Cardiac muscle cell (in vitro differentiated cells and primary cell): ENCODE measurements around the gene JARID2. TPM values are rescaled to one million over a fixed set of nuclear protein-coding genes. Genes with fewer than 3 reads are reported as not detected.

Experiments
- DNase-seq, 2 donors: peaks; one replicate each; pipeline versions ENCODE4 v3.0.0 to v3.0.0-alpha.2; 2010 to 2017; ENCODE audit warnings: low read depth in 1 of 2, low spot score in 1 of 2
- H3K27ac ChIP-seq: fragments of 200-600 bp; sonication (generic); 2 replicates; pipeline ENCODE4 v1.5.1; 2016
- H3K27me3 ChIP-seq: fragments of 200-600 bp; sonication (generic); 2 replicates; pipeline ENCODE4 v1.6.0; 2016; ENCODE audit warnings: control low read depth
- H3K36me3 ChIP-seq: fragments of 200-600 bp; sonication (generic); 2 replicates; pipeline ENCODE4 v1.5.1; 2016; ENCODE audit warnings: control low read depth
- H3K4me1 ChIP-seq: fragments of 200-600 bp; sonication (generic); 2 replicates; pipeline ENCODE4 v1.8.1; 2017; ENCODE audit warnings: low read depth, mild to moderate bottlenecking, mixed run types
- H3K4me3 ChIP-seq: fragments of 200-600 bp; sonication (generic); 2 replicates; pipeline ENCODE4 v1.5.1; 2016; ENCODE audit warnings: mild to moderate bottlenecking
- H3K9me3 ChIP-seq: fragments of 200-600 bp; sonication (generic); 2 replicates; pipeline ENCODE4 v1.5.1; 2017; ENCODE audit warnings: low read depth, mild to moderate bottlenecking, control low read depth
- polyA plus RNA-seq: library from polyadenylated mRNA; unstranded; fragments of >200 nt; fragmentation: Nextera tagmentation; extraction: Ambion mirVana; gene quantifications from 2 replicates; pipeline ENCODE4 v1.2.1, GENCODE V29; 2016
- total RNA-seq: library from RNA; depleted of rRNA; stranded (reverse); fragments of >200 nt; gene quantifications from 2 replicates; pipeline ENCODE4 v1.2.3, GENCODE V29; 2016
- TF ChIP-seq, protein P1 (sequence below): IDR thresholded peaks from 2 replicates; pipeline ENCODE4 v1.5.1; 2012; ENCODE audit warnings: low read depth, mild to moderate bottlenecking, low read length

Gene JARID2
- total and polyA plus RNA-seq, 2 experiments from 2014 or later, result 9.7 to 26.4 TPM

DNA sequence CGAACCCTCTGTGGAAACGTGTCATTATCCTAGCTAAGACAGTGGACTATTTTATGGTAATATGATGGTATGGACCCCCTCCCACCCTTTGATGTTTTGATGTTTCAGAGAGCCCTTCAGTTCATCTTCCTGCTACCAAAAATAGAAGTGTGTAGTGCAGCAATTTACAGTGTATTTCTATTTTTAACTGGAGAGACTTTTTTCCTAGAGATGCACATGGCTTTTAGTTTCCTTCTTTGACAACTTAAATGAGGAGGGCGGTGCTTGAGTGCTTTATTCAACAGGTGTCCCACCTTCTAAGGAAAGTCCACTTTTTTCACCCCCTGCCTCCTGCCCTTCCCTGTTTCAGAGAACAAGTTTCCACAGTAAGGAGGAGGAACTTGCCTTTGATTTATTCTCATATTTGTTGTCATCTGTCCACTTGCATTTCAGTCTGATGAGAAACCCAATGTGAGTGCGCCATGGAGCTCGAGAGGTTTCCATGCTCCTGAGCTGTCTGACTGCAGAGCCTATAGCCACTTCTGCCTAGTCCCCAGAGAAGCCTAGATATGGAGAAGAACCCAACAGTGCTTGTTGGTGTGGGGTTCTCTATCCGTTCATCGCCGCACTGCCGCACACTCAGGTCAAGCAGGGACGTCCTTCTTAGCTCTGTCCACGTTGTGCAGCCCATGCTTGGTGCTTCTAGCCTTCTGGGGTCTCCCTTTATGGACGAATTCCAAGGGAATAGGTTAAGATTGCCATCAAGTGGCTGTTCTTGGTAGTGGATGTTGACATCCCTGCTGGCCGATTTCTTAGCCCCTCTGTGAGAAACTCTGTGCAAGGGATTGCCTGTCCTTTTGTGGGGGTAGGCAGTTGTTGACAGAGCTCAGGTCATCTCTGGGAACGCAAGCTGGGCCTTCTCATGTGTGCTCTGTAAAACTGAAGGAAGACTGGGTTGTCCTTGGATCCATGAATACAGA is 144.2 kb downstream of the JARID2 start:
- Histone ChIP-seq H3K4me3 (no peak overlapping the region), H3K9me3 (no peaks in the 10 kb centered on the region), H3K27me3 (no peaks in the 10 kb centered on the region), H3K4me1 (peaks cover 51% of the 10 kb centered on the region), H3K36me3 (no peaks in the 10 kb centered on the region), H3K27ac (peak overlapping the region; percentile 65)
- TF ChIP-seq, protein P1, sequence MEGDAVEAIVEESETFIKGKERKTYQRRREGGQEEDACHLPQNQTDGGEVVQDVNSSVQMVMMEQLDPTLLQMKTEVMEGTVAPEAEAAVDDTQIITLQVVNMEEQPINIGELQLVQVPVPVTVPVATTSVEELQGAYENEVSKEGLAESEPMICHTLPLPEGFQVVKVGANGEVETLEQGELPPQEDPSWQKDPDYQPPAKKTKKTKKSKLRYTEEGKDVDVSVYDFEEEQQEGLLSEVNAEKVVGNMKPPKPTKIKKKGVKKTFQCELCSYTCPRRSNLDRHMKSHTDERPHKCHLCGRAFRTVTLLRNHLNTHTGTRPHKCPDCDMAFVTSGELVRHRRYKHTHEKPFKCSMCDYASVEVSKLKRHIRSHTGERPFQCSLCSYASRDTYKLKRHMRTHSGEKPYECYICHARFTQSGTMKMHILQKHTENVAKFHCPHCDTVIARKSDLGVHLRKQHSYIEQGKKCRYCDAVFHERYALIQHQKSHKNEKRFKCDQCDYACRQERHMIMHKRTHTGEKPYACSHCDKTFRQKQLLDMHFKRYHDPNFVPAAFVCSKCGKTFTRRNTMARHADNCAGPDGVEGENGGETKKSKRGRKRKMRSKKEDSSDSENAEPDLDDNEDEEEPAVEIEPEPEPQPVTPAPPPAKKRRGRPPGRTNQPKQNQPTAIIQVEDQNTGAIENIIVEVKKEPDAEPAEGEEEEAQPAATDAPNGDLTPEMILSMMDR, result peak; percentile 78
- peak; percentile 73 to 82 for DNase-seq

DNA sequence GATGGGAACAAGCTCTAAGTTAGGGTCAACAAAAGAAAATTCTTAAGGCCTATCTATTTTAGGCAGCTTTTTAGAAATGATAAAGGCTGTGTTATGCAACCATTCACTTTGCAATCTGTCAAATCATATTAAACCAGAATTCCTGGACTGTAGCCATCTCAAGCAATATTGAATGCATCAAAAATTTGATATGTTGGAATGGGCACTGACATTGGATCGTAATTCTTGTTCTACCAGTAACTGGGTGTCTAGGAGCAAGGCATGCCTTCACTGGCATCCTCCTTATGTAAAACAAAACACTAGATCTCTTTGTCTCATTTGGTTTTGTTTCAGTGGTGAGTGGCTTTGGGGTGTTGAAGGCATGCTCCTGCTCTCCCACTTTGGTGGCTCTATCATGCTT is 145.6 kb downstream of the JARID2 start:
- no peaks in the 10 kb centered on the region for H3K9me3 ChIP-seq
- TF ChIP-seq, protein P1, result no peak
- no peaks in the 10 kb centered on the region for H3K27me3 ChIP-seq
- no peak overlapping the region for H3K4me3 ChIP-seq
- H3K4me1 ChIP-seq, result peaks cover 38% of the 10 kb centered on the region
- peak in 1 of 2 donors; percentile 20 for DNase-seq
- H3K36me3 ChIP-seq, result no peaks in the 10 kb centered on the region
- no peak overlapping the region for H3K27ac ChIP-seq

DNA sequence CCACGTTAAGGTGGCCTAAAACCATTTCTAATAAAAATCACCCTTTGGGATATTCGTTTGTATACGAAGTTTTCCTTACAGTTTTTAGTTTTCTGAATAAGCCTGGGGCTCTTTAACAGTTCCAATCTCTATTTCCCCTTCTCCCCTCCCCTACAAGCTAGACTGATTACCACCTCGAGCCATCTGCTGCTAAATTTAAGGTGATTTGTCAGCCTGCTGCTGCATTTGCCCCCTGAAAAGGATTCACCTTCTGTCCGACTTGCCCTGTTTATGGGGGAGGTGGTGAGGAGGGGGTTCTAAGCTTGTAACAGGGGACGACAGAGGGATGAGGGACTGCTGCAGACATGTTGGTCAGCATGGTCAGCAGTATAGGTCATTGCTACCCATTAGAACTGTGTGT is 146.3 kb downstream of the JARID2 start:
- H3K27ac ChIP-seq, result no peak overlapping the region
- H3K27me3 ChIP-seq, result no peaks in the 10 kb centered on the region
- H3K9me3 ChIP-seq, result no peaks in the 10 kb centered on the region
- H3K4me1 ChIP-seq, result peaks cover 34% of the 10 kb centered on the region
- no peaks in the 10 kb centered on the region for H3K36me3 ChIP-seq
- no peak for DNase-seq
- no peak overlapping the region for H3K4me3 ChIP-seq
- TF ChIP-seq, protein P1, result no peak

DNA sequence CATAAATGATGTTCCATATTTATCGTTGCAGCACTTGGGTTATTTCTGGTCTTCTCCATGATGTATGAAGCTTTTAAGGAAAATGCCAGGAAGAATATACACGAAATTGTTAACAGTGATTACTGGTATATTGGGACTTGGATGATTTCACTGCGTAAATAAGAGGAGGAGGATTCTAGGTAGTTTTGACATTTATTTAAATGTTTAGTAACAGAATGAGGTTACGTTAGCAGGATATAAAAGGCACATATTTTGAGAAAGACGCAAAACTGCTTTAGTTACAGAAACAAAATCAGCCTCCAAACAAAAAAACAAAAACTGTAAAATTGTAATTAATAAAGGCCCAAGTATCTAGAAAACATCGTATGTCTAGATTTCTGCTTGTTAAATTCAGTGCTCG is 147.7 kb downstream of the JARID2 start:
- Histone ChIP-seq H3K36me3 (no peaks in the 10 kb centered on the region), H3K4me1 (peaks cover 24% of the 10 kb centered on the region)
- TF ChIP-seq, protein P1, result no peak

DNA sequence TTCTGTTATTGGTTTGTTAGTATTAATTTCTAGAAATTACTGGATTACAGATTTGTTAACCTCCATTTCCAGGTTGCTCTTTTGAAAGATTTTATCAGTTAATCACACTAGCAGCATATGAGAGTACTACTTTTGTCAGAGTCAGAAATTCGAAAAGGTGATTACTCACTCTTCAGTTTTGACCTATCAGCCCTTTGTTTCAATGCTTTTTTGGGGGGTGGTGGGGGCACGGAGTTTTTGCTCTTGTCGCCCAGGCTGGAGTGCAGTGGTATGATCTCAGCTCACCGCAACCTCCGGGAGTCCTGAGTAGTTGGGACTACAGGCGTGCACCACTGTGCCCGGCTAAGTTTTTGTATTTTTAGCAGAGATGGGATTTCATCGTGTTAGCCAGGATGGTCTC is 149.2 kb downstream of the JARID2 start:
- no peak overlapping the region for H3K27ac ChIP-seq
- DNase-seq, result no peak
- H3K27me3 ChIP-seq, result no peaks in the 10 kb centered on the region
- no peak overlapping the region for H3K4me3 ChIP-seq
- no peaks in the 10 kb centered on the region for H3K9me3 ChIP-seq
- TF ChIP-seq, protein P1, result no peak
- no peaks in the 10 kb centered on the region for H3K36me3 ChIP-seq
- H3K4me1 ChIP-seq, result peaks cover 24% of the 10 kb centered on the region

More for the DNA sequence above, 147.7 kb downstream of the JARID2 start:
- Histone ChIP-seq H3K27me3 (no peaks in the 10 kb centered on the region), H3K27ac (no peak overlapping the region), H3K4me3 (no peak overlapping the region), H3K9me3 (no peaks in the 10 kb centered on the region)
- DNase-seq, result no peak
